Osteocyte (in vitro differentiated cells): ENCODE results near the gene TSPAN14. TPM values are rescaled to one million over a fixed set of nuclear protein-coding genes. Genes with fewer than 3 reads are reported as not detected.

Experiments used
- DNase-seq: peaks from one replicate; pipeline ENCODE4 v3.0.0; 2021; ENCODE audit warnings: mixed read lengths; ENCODE audit not compliant: unreplicated experiment; ENCODE audit errors: extremely low spot score
- H3K27ac Mint-ChIP-seq: one replicate; pipeline ENCODE4 v1.8.0; 2021; ENCODE audit warnings: mild to moderate bottlenecking, mixed read lengths; ENCODE audit not compliant: unreplicated experiment
- H3K27me3 Mint-ChIP-seq: one replicate; pipeline ENCODE4 v1.8.0; 2021; ENCODE audit warnings: mixed read lengths; ENCODE audit not compliant: unreplicated experiment
- H3K36me3 Mint-ChIP-seq: one replicate; pipeline ENCODE4 v1.8.0; 2021; ENCODE audit warnings: mixed read lengths; ENCODE audit not compliant: unreplicated experiment
- H3K4me1 Mint-ChIP-seq: one replicate; pipeline ENCODE4 v1.8.0; 2021; ENCODE audit warnings: mixed read lengths; ENCODE audit not compliant: unreplicated experiment
- H3K4me3 Mint-ChIP-seq: one replicate; pipeline ENCODE4 v1.8.0; 2021; ENCODE audit warnings: mild to moderate bottlenecking, moderate library complexity, mixed read lengths; ENCODE audit not compliant: unreplicated experiment
- H3K9me3 Mint-ChIP-seq: one replicate; pipeline ENCODE4 v1.8.0; 2021; ENCODE audit warnings: mixed read lengths; ENCODE audit not compliant: unreplicated experiment
- CTCF ChIP-seq: fragments of 200-600 bp; sonication (generic); IDR thresholded peaks from 2 replicates; pipeline ENCODE4 v1.5.0; 2021; ENCODE audit warnings: antibody characterized with exemption, mild to moderate bottlenecking, moderate library complexity
- total RNA-seq: library from RNA; stranded (reverse); gene quantifications from 2 replicates; pipeline ENCODE4 v1.2.1, GENCODE V29; 2021

Gene TSPAN14
- total RNA-seq, 1 donor from 2014 or later = 50.7 TPM

GRCh38 chr10:80485076-80485945 is 31.2 kb downstream of the TSPAN14 start:
- TF ChIP-seq CTCF = no peak
- H3K27ac Mint-ChIP-seq = no peak overlapping the region
- DNase-seq = no peak
- no peaks in the 10 kb centered on the region for H3K9me3 Mint-ChIP-seq
- no peak overlapping the region for H3K4me3 Mint-ChIP-seq
- no peaks in the 10 kb centered on the region for H3K27me3 Mint-ChIP-seq
- peaks cover 25% of the 10 kb centered on the region for H3K4me1 Mint-ChIP-seq
- peaks cover 8% of the 10 kb centered on the region for H3K36me3 Mint-ChIP-seq

GRCh38 chr10:80485946-80486764 is 32.0 kb downstream of the TSPAN14 start:
- no peak for DNase-seq
- Mint-ChIP-seq H3K36me3 (peaks cover 12% of the 10 kb centered on the region), H3K27me3 (no peaks in the 10 kb centered on the region), H3K4me3 (no peak overlapping the region), H3K9me3 (no peaks in the 10 kb centered on the region), H3K4me1 (peaks cover 25% of the 10 kb centered on the region), H3K27ac (peak overlapping the region; percentile 14)
- TF ChIP-seq CTCF = no peak

GRCh38 chr10:80486785-80487420 is 32.8 kb downstream of the TSPAN14 start:
- no peaks in the 10 kb centered on the region for H3K9me3 Mint-ChIP-seq
- H3K27ac Mint-ChIP-seq = peak overlapping the region; percentile 14
- H3K4me1 Mint-ChIP-seq = peaks cover 25% of the 10 kb centered on the region
- no peak overlapping the region for H3K4me3 Mint-ChIP-seq
- DNase-seq = no peak
- no peaks in the 10 kb centered on the region for H3K27me3 Mint-ChIP-seq
- H3K36me3 Mint-ChIP-seq = peaks cover 12% of the 10 kb centered on the region
- no peak for TF ChIP-seq CTCF

- H3K4me3 Mint-ChIP-seq = no peak overlapping the region
These were observed 33.3 kb downstream of the TSPAN14 start for GRCh38 chr10:80487421-80487785.

More at GRCh38 chr10:80487421-80487785, 33.3 kb downstream of the TSPAN14 start:
- H3K27me3 Mint-ChIP-seq = no peaks in the 10 kb centered on the region
- no peak overlapping the region for H3K27ac Mint-ChIP-seq
- H3K9me3 Mint-ChIP-seq = no peaks in the 10 kb centered on the region
- peaks cover 27% of the 10 kb centered on the region for H3K4me1 Mint-ChIP-seq
- peaks cover 14% of the 10 kb centered on the region for H3K36me3 Mint-ChIP-seq
- no peak for DNase-seq
- TF ChIP-seq CTCF = no peak
